SK-MEL-5 (cell line): ENCODE results near the gene B4GAT1. TPM values are rescaled to one million over a fixed set of nuclear protein-coding genes. Genes with fewer than 3 reads are reported as not detected.
"Not testable (repeated sequence)": the region's sequence is repeated elsewhere in the genome, so short reads cannot be mapped to it uniquely, and the experiment has no call there.

Experiments
- DNase-seq: peaks from one replicate; pipeline ENCODE4 v3.0.0-alpha.2; 2016; ENCODE audit warnings: low read depth, low spot score
- in situ Hi-C: cut with HindIII; loops from 2 replicates; pipeline ENCODE4 v1.10.0; 2016; ENCODE audit warnings: low sequenced_read_pairs, high pct_unique_total_duplicates, low pct_unique_long_range_greater_than_20kb
- total RNA-seq: library from RNA; depleted of rRNA; stranded (reverse); fragments of >200 nt; shearing (Covaris generic); gene quantifications from 2 replicates; pipeline ENCODE4 v1.2.3, GENCODE V29; 2014

Gene B4GAT1
- total RNA-seq, 1 experiment from 2014 or later, result 65.6 TPM

DNA sequence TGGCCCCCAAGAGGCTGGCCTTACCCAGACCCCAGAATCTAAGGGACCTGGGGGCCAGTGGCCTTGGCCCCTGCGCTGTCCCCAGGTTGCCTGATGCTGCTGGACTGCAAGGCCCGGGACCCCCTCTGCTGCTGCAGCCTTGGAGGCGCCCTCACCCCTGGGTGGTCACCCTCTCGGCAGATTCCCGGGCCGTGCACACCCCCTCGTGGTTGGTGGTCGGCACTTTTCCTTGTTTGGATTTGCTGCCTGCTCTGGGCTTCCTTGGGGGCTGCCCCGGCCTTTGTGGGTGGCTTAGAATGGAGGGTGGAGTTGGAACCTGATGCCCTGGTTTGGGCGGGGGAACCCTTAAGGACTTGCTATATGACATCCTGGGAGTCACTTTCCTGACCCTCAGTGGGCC, 16.5 kb downstream of the B4GAT1 start:
- in situ Hi-C loops, result no loop called here
- no peak for DNase-seq

DNA sequence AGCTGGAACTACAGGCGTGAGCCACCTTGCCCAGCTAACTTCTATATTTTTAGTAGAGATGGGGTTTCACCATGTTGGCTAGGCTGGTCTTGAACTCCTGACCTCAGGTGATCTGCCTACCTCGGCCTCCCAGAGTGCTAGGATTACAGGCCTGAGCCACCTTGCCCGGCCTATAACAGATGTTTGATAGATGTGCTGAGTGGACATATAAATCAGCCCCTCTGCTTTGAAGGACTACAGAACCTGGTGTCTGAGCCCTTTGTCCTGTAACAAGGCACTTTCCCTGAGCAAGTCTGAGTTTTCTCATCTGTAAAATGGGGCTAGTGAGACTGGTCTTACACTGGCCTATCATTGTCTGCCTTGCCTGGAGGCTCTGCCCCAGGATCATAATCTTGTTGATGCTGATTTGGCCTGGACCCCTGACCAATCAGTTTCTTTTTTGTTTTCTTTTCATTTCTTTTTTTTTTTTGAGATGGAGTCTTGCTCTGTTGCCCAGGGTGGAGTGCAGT, 18.2 kb downstream of the B4GAT1 start:
- in situ Hi-C loops, result no loop called here
- no peak for DNase-seq

DNA sequence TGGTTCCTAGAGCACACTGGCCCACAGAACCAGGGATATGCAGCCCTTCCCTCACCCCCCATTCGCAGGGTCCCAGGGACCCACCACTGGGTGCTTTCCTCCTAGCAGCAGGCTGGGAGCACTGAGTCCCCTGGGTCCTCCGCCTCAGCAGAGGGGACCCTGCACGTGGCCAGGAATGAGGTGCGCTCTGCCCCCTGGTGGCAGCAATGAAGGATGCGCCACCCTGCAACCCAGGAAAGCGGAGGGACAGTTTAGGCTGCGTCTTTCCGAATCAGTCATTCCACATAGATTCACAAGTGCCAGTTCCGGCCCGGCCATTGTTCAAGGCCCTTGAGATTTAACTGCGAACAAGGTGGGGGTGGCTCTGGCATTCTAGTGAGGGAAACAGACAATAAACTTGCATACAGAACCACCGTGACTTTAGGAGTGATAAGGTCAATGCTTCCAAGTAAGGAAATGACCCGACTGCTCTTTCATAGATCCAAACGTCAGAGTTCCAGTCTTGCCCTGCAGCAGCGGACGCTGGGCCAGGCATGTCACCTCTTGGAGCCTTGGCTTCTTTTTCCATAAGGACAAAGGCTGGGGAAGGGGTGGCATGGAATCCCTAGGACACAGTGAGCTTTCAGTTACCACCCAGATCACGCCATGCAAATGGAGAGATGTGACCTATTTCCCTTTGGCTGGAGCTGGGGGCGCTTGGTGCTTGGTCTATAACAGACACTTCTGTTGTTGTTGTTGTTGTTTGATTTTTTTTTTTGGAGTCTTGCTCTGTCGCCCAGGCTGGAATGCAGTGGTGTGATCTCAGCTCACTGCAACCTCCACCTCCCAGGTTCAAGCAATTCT, 18.9 kb downstream of the B4GAT1 start:
- DNase-seq, result peak; percentile 73
- in situ Hi-C loops, result no loop called here

DNA sequence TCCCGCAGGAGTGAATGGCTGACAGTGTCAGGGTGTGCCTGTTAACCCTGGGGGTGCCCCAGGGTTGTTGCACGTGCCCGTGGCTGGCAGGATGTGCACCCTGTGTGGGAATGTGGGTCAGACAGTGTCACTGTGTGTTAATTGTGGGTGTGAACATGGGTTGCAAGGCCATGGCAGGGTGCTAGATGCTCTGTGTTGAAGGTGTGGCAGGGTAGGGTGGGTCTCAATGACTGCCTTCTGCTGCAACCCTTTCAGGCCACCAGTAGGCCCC, 19.5 kb downstream of the B4GAT1 start:
- in situ Hi-C loops, result no loop called here
- DNase-seq, result no peak

DNA sequence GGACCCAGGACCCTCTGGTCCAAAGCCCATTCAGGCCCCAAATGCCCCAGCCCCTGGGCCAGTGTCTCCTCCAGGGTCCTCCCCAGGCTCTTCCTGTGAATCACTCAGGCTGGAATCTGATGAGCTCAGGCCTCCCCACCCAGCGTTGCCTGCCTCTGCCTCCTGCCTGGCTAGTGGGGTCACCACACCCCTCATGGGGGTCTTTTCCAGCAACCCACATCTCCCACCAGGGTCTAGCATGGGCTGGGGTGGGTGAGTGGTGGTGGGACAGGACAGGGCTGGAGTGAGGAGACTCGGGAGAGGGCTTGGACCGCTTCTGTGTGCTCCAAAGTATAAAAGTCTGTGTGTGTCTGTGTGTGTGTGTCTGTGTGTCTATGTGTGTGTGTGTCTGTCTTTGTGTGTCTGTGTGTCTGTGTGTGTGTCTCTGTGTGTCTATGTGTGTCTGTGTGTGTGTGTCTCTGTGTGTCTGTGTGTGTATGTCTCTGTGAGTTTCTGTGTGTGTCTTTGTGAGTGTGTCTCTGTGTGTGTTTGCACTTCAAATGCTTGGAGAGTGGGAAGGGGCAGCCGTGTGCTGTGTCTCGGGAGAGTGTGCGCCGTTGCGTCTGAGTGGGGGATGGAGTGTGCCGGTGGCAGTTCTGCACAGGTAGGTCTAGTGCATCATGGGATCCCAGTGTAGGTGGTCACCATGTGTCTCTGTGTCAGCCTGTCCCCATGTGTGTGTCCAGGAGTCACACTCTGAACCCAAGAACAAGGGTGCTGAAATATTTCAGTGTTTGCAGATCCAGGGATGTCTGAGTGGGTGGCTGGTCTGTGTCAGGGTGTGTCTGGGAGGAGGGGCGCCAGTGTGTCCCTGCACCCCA, 20.0 kb downstream of the B4GAT1 start:
- in situ Hi-C loops, result no loop called here
- no peak for DNase-seq

DNA sequence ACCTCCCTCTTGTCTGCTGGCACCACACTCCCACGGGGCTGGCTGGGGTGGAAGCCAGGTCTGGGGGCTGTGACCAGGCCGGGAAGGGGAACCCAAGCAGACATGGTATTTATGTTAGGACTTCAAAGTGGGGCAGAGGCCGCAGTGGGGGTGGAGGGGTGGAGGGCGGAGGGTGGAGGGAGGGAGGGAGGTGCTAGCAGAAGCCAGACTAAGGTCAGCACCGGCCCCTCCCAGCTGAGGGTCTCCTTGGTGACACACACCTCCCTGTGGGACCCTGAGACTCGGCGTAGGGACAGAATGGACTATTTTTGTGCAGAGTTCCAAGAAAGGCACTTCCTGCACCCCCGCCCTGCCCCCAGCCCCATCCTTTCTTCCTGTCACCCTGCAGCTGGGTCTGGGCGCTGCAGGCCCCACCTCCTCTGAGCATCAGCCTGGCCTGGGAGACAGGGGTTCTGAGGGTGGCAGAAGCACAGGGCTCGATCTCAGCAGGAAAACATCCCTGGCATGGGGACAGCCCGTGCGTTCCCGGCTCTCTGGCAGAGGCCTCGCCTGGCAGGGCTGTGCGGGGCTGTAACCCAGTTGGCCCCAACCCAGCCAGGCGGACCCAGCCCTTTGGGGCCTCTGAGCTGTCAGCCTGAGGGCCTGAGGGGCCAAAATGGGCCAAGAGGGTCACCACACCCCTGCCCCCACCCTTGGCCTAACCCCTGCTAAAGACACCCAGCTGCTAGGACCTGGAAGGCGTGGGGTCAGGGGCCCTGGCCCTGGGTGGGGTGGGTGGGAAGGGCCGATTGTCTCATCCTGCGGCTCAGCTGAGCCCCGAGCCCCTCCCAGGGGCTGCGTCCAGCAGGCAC, 20.9 kb downstream of the B4GAT1 start:
- DNase-seq, result no peak
- in situ Hi-C loops, result no loop called here

DNA sequence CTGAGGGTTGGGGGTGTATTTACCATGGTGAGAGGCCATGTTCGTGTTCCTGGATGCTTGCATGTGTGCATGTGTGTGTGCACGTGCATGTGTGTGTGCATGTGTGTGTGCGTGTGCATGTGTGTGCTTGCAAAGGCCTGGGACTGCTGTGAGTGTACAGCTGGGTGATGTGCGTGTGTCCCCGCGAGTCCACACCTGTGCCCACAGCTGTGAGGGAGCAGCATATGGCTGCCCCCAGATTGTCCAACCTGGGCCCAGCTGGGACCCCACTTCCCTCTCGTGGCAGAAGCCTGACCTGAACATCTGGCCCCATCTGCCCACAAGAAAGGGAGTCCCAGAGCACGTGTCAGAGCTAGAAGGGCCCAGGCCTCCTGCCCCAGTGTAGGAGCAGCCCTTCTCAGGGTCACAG, 22.2 kb downstream of the B4GAT1 start:
- in situ Hi-C loops, result no loop called here
- DNase-seq, result no peak

DNA sequence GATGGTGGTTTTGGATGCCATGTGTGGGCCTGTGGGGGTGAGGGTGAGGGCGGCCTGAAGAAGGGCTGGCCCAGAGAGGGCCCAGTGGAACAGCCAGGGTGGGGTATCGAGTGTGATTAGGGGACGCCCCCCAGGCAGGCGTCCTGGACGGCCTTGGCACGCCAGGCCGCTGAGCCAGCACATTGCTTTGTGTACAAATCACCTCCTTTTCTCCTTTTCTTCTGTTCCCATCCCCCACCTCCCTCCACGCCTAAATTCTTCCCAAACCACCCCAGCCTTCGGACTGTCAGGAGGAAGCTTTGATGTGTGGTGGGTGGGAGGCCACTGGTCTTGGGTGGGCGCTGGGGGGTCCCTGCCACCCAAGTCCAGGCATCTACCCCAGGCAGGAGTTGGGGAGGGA, 22.8 kb downstream of the B4GAT1 start:
- in situ Hi-C loops, result no loop called here

DNA sequence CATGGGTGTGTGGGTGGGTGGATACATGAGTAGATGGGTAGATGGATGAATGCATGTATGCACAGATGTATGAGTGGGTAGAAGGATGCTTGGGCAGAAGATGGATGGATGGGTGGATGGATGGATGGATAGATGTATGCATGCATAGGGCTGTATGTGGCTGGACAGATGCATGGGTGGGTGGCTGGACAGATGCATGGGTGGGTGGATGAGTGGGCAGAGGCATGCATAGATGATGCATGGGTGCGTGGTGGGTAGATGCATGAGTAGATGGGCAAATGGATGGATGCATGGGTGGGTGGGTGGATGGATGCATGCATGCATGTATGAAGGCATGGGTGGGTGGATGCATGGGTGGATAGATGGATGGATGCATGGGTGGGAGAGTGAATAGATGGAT, 23.7 kb downstream of the B4GAT1 start:
- no peak for DNase-seq
- in situ Hi-C loops, result no loop called here

More for the DNA sequence above, 22.8 kb downstream of the B4GAT1 start:
- DNase-seq, result no peak

DNA sequence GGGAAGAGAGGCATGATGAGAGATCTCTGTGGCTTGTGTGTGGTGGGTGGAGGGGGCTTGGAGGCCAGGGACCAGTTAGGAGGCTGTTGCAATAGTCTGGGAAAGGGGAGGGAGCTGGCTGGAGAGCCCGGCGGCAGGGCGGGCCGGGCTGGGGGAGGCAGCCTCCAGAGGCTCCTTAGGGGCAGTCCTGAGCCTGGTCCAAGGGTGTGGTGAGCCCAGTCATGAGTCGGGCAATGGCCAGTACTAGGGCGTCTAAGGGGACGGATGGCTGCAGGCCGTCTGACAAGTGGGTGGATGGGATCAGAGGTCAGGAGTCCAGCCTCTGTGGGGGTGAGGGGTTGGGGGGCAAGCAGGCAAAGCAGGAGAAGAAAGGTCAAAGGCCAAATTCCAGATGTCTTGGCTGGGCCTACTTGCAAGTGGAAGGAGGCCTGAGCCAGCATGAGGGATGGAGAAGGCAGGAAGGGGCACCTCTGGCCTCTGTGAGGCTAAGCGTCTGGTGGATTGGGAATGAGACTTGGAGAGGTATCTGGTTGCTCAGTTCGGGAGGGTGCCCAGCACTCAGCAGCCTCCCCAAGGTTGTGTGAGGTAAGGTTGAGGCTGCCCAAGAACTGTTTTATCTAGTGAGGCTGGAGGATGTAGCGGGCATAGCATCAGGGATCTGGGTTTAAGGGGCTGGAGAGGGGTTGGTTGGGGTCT, 24.5 kb downstream of the B4GAT1 start:
- in situ Hi-C loops, result no loop called here
- no peak for DNase-seq

DNA sequence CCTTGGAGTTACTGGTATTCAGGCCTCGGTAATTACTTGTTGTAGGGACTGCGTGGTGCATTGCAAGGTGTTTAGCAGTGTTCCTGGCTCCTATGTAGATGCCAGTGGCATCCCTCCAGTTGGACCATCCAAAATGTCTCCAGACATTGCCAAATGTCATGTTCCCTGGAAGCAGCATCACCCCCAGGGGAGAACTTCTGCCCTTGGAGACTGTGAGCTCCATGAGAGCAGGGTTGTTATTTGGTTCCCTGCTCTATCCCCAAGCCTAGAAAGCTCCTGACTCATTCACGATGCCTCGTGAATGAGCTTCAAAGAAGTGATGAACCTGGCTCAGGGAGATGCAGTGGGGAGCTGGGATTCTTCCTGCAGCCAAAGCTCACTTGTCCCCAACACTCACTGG, 25.8 kb downstream of the B4GAT1 start:
- no peak for DNase-seq
- in situ Hi-C loops, result no loop called here

DNA sequence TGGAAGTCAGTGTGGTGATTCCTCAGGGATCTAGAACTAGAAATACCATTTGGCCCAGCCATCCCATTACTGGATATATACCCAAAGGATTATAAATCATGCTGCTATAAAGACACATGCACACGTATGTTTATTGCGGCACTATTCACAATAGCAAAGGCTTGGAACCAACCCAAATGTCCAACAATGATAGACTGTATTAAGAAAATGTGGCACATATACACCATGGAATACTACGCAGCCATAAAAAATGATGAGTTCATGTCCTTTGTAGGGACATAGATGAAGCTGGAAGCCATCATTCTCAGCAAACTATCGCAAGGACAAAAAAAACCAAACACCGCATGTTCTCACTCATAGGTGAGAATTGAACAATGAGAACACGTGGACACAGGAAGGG, 26.7 kb downstream of the B4GAT1 start:
- in situ Hi-C loops, DNase-seq: not testable (repeated sequence)

DNA sequence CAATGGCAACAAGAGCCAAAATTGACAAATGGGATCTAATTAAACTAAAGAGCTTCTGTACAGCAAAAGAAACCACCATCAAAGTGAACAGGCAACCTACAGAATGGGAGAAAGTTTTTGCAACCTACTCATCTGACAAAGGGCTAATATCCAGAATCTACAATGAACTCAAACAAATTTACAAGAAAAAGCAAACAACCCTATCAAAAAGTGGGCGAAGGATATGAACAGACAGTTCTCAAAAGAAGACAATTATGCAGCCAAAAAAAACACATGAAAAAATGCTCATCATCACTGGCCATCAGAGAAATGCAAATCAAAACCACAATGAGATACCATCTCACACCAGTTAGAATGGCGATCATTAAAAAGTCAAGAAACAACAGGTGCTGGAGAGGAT, 27.1 kb downstream of the B4GAT1 start:
- DNase-seq, in situ Hi-C loops: not testable (repeated sequence)

DNA sequence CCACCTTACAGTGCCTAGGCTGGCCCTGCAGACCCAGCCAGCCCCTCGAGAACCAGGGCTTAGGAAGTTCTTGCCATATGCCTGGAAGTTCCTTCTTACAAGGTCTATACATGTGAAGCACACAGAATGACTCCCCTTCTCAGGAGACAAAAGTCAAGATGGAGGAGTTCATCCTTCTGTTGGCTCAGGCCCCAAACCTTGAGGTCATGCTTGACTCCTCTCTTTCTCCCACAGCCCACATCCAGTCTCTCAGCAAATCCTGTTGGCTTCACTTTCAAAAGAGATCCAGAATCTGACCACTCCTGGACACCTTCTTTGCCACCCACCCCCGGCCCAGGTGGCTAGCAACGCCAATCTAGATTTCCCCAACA, 28.8 kb downstream of the B4GAT1 start:
- DNase-seq, result no peak
- in situ Hi-C loops, result no loop called here

DNA sequence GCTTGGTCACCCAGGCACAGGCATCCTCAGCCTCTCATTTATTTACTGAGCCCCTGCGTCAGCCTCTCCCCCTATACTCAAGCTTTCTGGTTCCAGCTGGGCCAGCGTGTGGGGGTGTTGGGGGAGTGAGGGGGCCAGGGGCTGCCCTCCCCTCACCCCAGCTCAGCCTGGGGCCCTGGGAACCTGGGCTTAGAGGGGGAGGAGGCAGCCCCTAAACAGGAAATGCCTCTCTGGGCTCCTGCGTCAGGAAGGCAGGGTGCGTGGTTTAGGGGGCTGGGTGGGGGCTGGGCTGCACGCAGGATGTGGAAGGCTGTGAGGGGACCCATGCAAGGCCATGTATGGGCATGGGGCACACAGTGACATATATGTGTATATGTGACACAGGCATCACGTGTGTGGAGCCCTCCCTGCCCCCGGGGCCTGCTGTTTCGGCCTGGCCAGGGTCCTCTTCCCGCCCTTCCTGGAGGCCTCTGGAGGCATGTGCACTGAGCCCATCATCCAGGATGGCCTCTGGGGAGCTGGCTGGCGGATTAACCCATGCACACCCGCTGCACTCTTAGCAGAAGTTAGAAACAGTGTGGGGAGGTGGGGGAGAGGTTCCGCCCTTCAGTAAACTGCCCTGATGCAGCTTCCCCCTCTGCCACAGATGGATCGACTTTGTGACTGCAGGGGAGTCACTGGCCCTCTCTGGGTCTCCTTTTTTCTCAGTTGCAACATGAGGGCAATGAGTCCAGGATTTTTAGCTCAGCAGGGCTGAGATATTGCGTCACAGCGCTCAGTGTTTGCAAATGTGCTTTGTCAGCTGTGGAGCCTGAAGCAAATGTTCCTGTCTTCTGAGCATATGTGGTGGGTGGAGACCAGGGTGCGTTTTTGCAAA, 29.5 kb downstream of the B4GAT1 start:
- DNase-seq, result no peak
- in situ Hi-C loops, result no loop called here

DNA sequence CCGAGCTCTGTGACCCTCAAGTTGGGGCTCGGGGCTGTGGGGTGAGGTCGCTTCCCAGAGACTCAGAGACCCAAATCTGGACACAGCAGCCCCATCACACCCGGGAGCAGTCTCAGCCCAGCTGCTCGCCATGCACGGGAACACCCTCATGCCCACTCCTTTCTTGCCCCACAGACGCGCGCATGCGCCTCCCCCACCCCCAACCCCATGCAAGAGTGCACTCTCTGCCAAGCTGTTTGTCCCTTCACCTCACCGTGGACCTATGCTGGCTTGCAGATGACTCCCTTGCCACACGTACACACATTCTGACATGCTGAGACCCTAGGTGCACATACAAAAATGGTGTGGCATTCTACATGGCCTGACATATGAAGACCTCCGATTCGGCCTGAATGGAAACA, 30.1 kb downstream of the B4GAT1 start:
- no peak for DNase-seq
- in situ Hi-C loops, result no loop called here

DNA sequence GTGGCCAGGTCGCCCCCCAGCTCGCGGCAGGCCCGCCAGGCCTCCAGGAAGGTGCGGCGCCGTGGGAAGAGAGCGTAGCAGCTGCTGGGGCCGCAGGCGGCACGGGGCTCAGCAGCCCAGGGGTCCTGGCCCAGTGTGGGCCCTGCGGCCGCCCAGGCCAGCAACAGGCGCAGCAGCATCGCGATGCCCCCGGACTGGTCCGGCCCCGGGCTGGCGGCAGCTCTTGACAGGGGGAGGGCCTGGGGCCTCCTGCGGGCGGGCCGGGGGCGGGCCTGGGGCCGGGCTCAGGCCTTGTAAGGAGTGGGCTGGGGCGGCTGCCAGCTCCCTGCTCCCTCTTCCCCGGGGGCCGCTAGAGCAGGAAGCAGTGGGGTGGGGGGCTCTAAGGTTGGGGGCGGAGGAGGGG, 30.6 kb downstream of the B4GAT1 start, which contains the start of gene CD248:
Gene CD248, minus strand, starts transcription at position 196 of the 403 bp plus-strand sequence. Its CDS starts 17 bp downstream, at position 179.
- no peak for DNase-seq
- in situ Hi-C loops, result no loop called here
